Stimulated activated naive CD8-positive, alpha-beta T cell treated with anti-CD3 and anti-CD28 coated beads, Interleukin-15, Interleukin-2, amounts not matched to agents 100 ng/mL and 50 ng/mL, for 24 hours (primary cell): ENCODE results near the gene EN2.

ENCODE experiments used
- H3K27ac Mint-ChIP-seq: one replicate; pipeline ENCODE4 v1.8.0; 2021; ENCODE audit warnings: mild to moderate bottlenecking, mixed read lengths
- H3K27me3 Mint-ChIP-seq: one replicate; pipeline ENCODE4 v1.8.0; 2021; ENCODE audit warnings: mixed read lengths
- H3K36me3 Mint-ChIP-seq: one replicate; pipeline ENCODE4 v1.8.0; 2021; ENCODE audit warnings: low read depth, mixed read lengths
- H3K4me1 Mint-ChIP-seq: one replicate; pipeline ENCODE4 v1.8.0; 2021; ENCODE audit warnings: low read depth, mixed read lengths
- H3K4me3 Mint-ChIP-seq: one replicate; pipeline ENCODE4 v1.8.0; 2021; ENCODE audit warnings: mild to moderate bottlenecking, mixed read lengths
- H3K9me3 Mint-ChIP-seq: one replicate; pipeline ENCODE4 v1.8.0; 2021; ENCODE audit warnings: mixed read lengths

Gene EN2

GRCh38 chr7:155509725-155510551 is 52.0 kb downstream of the EN2 start:
- peaks cover 4% of the 10 kb centered on the region for H3K9me3 Mint-ChIP-seq
- H3K4me1 Mint-ChIP-seq: peaks cover 19% of the 10 kb centered on the region
- H3K36me3 Mint-ChIP-seq: peaks cover 4% of the 10 kb centered on the region
- peak overlapping the region; percentile 68 for H3K27ac Mint-ChIP-seq
- H3K27me3 Mint-ChIP-seq: peaks cover 92% of the 10 kb centered on the region
- peak overlapping the region; percentile 67 for H3K4me3 Mint-ChIP-seq

- Mint-ChIP-seq H3K27ac (no peak overlapping the region), H3K4me1 (peaks cover 19% of the 10 kb centered on the region), H3K4me3 (no peak overlapping the region), H3K27me3 (peaks cover 89% of the 10 kb centered on the region), H3K9me3 (peaks cover 4% of the 10 kb centered on the region), H3K36me3 (peaks cover 4% of the 10 kb centered on the region)
These were observed 53.2 kb downstream of the EN2 start for GRCh38 chr7:155510975-155511701.

GRCh38 chr7:155511702-155511996 is 53.7 kb downstream of the EN2 start:
- Mint-ChIP-seq H3K27me3 (peaks cover 87% of the 10 kb centered on the region), H3K36me3 (peaks cover 4% of the 10 kb centered on the region), H3K4me3 (no peak overlapping the region), H3K4me1 (peaks cover 19% of the 10 kb centered on the region), H3K9me3 (peaks cover 4% of the 10 kb centered on the region), H3K27ac (no peak overlapping the region)

GRCh38 chr7:155512246-155512887 is 54.4 kb downstream of the EN2 start:
- Mint-ChIP-seq H3K4me1 (peaks cover 14% of the 10 kb centered on the region), H3K36me3 (peaks cover 4% of the 10 kb centered on the region)

GRCh38 chr7:155513543-155514285 is 55.8 kb downstream of the EN2 start:
- Mint-ChIP-seq H3K9me3 (no peaks in the 10 kb centered on the region), H3K4me1 (peaks cover 14% of the 10 kb centered on the region), H3K4me3 (no peak overlapping the region), H3K27ac (no peak overlapping the region), H3K36me3 (peaks cover 4% of the 10 kb centered on the region), H3K27me3 (peaks cover 82% of the 10 kb centered on the region)

More at GRCh38 chr7:155512246-155512887, 54.4 kb downstream of the EN2 start:
- Mint-ChIP-seq H3K4me3 (no peak overlapping the region), H3K9me3 (no peaks in the 10 kb centered on the region), H3K27ac (no peak overlapping the region), H3K27me3 (peaks cover 85% of the 10 kb centered on the region)

GRCh38 chr7:155514296-155514695 is 56.4 kb downstream of the EN2 start:
- Mint-ChIP-seq H3K27me3 (peaks cover 82% of the 10 kb centered on the region), H3K4me3 (no peak overlapping the region), H3K4me1 (peaks cover 10% of the 10 kb centered on the region), H3K27ac (no peak overlapping the region), H3K36me3 (peaks cover under 1% of the 10 kb centered on the region), H3K9me3 (no peaks in the 10 kb centered on the region)
